ENCODE measurements around the gene RTEL1. TPM values are rescaled to one million over a fixed set of nuclear protein-coding genes. Genes with fewer than 3 reads are reported as not detected.
"Not testable (repeated sequence)": the region's sequence is repeated elsewhere in the genome, so short reads cannot be mapped to it uniquely, and the experiment has no call there.

Gene RTEL1
- polyA plus RNA-seq, 1 donor, result 11.0 TPM

GRCh38 chr20:63718996-63719395 is 60.9 kb downstream of the RTEL1 start:
- DNase-seq (ENCODE audit: low read depth), result no peak

- not testable (repeated sequence) for DNase-seq (ENCODE audit: low read depth)
These were observed 65.0 kb downstream of the RTEL1 start for GRCh38 chr20:63722967-63723622.

GRCh38 chr20:63730189-63730733 is 72.1 kb downstream of the RTEL1 start:
- DNase-seq (ENCODE audit: low read depth), result not testable (repeated sequence)

- DNase-seq (ENCODE audit: low read depth), result no peak
These were observed 73.3 kb downstream of the RTEL1 start for GRCh38 chr20:63731410-63731809.

- DNase-seq (ENCODE audit: low read depth), result no peak
These were observed 74.3 kb downstream of the RTEL1 start for GRCh38 chr20:63732118-63733095.

GRCh38 chr20:63733117-63733516 is 75.0 kb downstream of the RTEL1 start:
- no peak for DNase-seq (ENCODE audit: low read depth)

- DNase-seq (ENCODE audit: low read depth), result no peak
These were observed 75.5 kb downstream of the RTEL1 start for GRCh38 chr20:63733579-63734081.

- no peak for DNase-seq (ENCODE audit: low read depth)
These were observed 76.2 kb downstream of the RTEL1 start for GRCh38 chr20:63734111-63734945.

- DNase-seq (ENCODE audit: low read depth), result no peak
These were observed 77.1 kb downstream of the RTEL1 start for GRCh38 chr20:63734946-63735858.

GRCh38 chr20:63735859-63736718 is 78.0 kb downstream of the RTEL1 start, which contains the start of gene LIME1:
LIME1 (plus strand) TSS chr20:63736664; CDS start chr20:63737550, 886 bp downstream.
- no peak for DNase-seq (ENCODE audit: low read depth)

GRCh38 chr20:63736893-63737694 is 79.0 kb downstream of the RTEL1 start:
- no peak for DNase-seq (ENCODE audit: low read depth)

GRCh38 chr20:63737695-63737944 is 79.5 kb downstream of the RTEL1 start:
- no peak for DNase-seq (ENCODE audit: low read depth)

GRCh38 chr20:63737945-63738686 is 80.0 kb downstream of the RTEL1 start:
- DNase-seq (ENCODE audit: low read depth), result no peak

- DNase-seq (ENCODE audit: low read depth), result no peak
These were observed 80.6 kb downstream of the RTEL1 start for GRCh38 chr20:63738687-63739129.

GRCh38 chr20:63739130-63740069 is 81.3 kb downstream of the RTEL1 start, which contains the start of gene SLC2A4RG:
SLC2A4RG (plus strand) TSS chr20:63739776; CDS start chr20:63739913, 137 bp downstream.
- DNase-seq (ENCODE audit: low read depth), result peak; percentile 82

GRCh38 chr20:63740070-63740626 is 82.0 kb downstream of the RTEL1 start:
- no peak for DNase-seq (ENCODE audit: low read depth)
